SU-DHL-6 (cell line): ENCODE data around the gene IL37.

Experiments
- H2AFZ ChIP-seq: fragments of 200-600 bp; sonication (generic); 2 replicates; pipeline ENCODE4 v1.6.1; 2014; ENCODE audit warnings: low read depth, mild to moderate bottlenecking, moderate library complexity, mixed read lengths, antibody characterized with exemption, low read length; ENCODE audit not compliant: severe bottlenecking
- H3F3A ChIP-seq: fragments of 200-600 bp; shearing (Covaris generic); 2 replicates; pipeline ENCODE4 v1.6.0; 2016; ENCODE audit warnings: antibody characterized with exemption, mild to moderate bottlenecking; ENCODE audit not compliant: insufficient read depth
- H3K27ac ChIP-seq: fragments of 200-600 bp; sonication (generic); 2 replicates; pipeline ENCODE4 v1.5.1; 2016; ENCODE audit warnings: low read depth, mild to moderate bottlenecking, low read length, moderate library complexity, mixed read lengths
- H3K27me3 ChIP-seq: fragments of 200-600 bp; sonication (generic), shearing (Covaris generic); 2 replicates; pipeline ENCODE4 v1.6.0; 2014; ENCODE audit warnings: mild to moderate bottlenecking, low read length
- H3K36me3 ChIP-seq: fragments of 200-600 bp; sonication (generic); 2 replicates; pipeline ENCODE4 v1.6.1; 2014; ENCODE audit warnings: mild to moderate bottlenecking, low read length, mixed read lengths
- H3K4me2 ChIP-seq: fragments of 300-600, 200-600 bp; shearing (Covaris generic), sonication (generic); 2 replicates; pipeline ENCODE4 v1.6.0; 2014; ENCODE audit warnings: low read length, low read depth, mild to moderate bottlenecking; ENCODE audit not compliant: poor library complexity, severe bottlenecking
- H3K4me3 ChIP-seq: fragments of 200-600 bp; sonication (generic); 2 replicates; pipeline ENCODE4 v1.5.1; 2014; ENCODE audit warnings: antibody characterized with exemption, low read length, mild to moderate bottlenecking, mixed read lengths; ENCODE audit not compliant: insufficient read depth, poor library complexity, severe bottlenecking
- H3K79me2 ChIP-seq: fragments of 200-600 bp; sonication (generic); 2 replicates; pipeline ENCODE4 v1.6.1; 2014; ENCODE audit warnings: mild to moderate bottlenecking, low read length, moderate library complexity; ENCODE audit not compliant: insufficient read depth
- H3K9ac ChIP-seq: fragments of 200-600 bp; sonication (generic); 2 replicates; pipeline ENCODE4 v1.7.0; 2014; ENCODE audit warnings: mild to moderate bottlenecking, low read length
- H3K9me2 ChIP-seq: fragments of 200-600 bp; sonication (generic); replicated peaks from 2 replicates; pipeline ENCODE4 v1.6.1; 2014; ENCODE audit warnings: low read length; ENCODE audit not compliant: insufficient read depth
- H3K9me3 ChIP-seq: fragments of 200-600 bp; sonication (generic); 2 replicates; pipeline ENCODE4 v1.6.1; 2014; ENCODE audit warnings: low read length, mixed read lengths; ENCODE audit not compliant: insufficient read depth
- H4K20me1 ChIP-seq: fragments of 200-600 bp; sonication (generic); 2 replicates; pipeline ENCODE4 v1.6.1; 2014; ENCODE audit warnings: low read depth, mild to moderate bottlenecking, antibody characterized with exemption, low read length, moderate library complexity, mixed read lengths
- EZH2phosphoT487 ChIP-seq: fragments of 200-600 bp; sonication (generic), shearing (Covaris generic); conservative IDR thresholded peaks from 2 replicates; pipeline ENCODE4 v1.6.1; 2018; ENCODE audit warnings: mild to moderate bottlenecking, antibody characterized with exemption, low read length, moderate library complexity, mixed read lengths
- TF ChIP-seq, protein P1 (sequence below): fragments of 200-600 bp; sonication (generic); IDR thresholded peaks from one replicate; pipeline ENCODE4 v1.5.1; 2017; ENCODE audit warnings: antibody characterized with exemption, mild to moderate bottlenecking, low read length, moderate library complexity; ENCODE audit not compliant: insufficient read depth, poor library complexity, severe bottlenecking

Gene IL37

DNA sequence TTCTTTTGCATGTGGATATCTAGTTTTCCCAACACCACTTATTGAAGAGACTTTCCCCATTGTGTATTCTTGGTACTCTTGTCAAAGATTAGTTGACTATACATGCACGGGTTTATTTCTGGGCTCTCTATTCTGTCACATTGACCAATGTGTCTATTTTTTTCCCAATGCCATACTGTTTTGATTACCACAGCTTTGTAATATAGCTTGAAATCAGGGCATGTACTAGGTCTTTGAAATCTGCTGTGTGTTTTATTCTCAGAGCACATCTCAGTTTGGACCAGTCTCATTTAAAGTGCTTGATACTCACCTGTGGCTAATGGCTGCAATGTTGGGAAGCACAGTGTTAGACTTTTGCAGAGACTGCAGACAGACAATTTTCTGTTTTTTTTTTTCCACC is 34.0 kb downstream of the IL37 start:
- Histone ChIP-seq H3F3A (no peaks in the 10 kb centered on the region), H4K20me1 (no peaks in the 10 kb centered on the region), H3K27ac (no peak overlapping the region), H3K9me2 (no peaks in the 10 kb centered on the region), H3K4me2 (no peak overlapping the region), H3K27me3 (no peaks in the 10 kb centered on the region), H3K79me2 (no peaks in the 10 kb centered on the region), H3K9ac (no peak overlapping the region), H2AFZ (no peak overlapping the region), H3K36me3 (no peaks in the 10 kb centered on the region), H3K9me3 (peaks cover 14% of the 10 kb centered on the region; the same call in 1 of the 2 replicates), H3K4me3 (no peak overlapping the region)
- TF ChIP-seq EZH2phosphoT487, result no peak

DNA sequence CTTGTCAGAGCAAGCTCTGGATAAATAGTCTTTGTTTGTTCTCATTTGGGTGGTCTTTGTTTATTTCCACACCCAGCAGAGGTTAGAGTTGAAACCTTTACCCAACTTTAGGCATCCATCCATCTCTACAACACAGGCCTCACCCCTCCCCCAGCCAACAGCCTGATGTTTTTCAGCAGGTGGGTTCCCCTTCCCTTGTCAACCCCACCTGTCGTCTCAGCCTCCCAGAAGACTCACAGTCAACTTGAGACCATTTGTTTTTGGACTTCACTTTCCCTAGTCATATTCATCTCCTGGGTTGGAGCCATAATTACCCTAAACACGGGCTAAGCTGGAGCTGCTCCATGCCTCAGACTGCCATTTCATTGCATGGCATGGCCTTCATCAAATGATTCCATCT is 35.1 kb downstream of the IL37 start:
- H3K4me2 ChIP-seq, result no peak overlapping the region
- no peaks in the 10 kb centered on the region for H3F3A ChIP-seq
- H3K27me3 ChIP-seq, result no peaks in the 10 kb centered on the region
- H3K79me2 ChIP-seq, result no peaks in the 10 kb centered on the region
- no peaks in the 10 kb centered on the region for H3K36me3 ChIP-seq
- no peak overlapping the region for H3K27ac ChIP-seq
- H3K9ac ChIP-seq, result no peak overlapping the region
- no peak for TF ChIP-seq EZH2phosphoT487
- H3K9me3 ChIP-seq, result peaks cover 14% of the 10 kb centered on the region; the same call in 1 of the 2 replicates
- H3K4me3 ChIP-seq, result no peak overlapping the region
- no peak overlapping the region for H2AFZ ChIP-seq
- H4K20me1 ChIP-seq, result no peaks in the 10 kb centered on the region
- H3K9me2 ChIP-seq, result no peaks in the 10 kb centered on the region

DNA sequence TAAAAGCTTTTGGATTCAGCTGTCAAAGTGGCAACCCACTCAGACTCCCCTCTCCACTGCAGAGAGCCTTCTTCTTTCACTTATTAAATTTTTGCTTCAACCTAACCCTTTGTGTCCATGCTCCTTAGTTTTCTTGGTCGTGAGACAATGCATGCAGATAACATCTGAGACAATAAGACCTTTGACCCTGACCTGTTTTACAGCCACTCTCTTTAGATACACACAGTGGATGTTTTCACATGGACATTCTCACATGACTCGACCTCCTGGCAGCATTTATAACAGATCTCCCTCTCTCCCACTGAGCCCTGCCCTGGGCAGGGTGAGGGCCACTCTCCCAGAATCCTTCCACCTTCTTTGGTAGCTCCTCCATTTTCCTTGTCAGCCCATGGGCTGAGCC is 36.4 kb downstream of the IL37 start:
- Histone ChIP-seq H3K79me2 (no peaks in the 10 kb centered on the region), H3K4me2 (no peak overlapping the region), H3K36me3 (no peaks in the 10 kb centered on the region), H3K9ac (no peak overlapping the region), H4K20me1 (no peaks in the 10 kb centered on the region), H3K27me3 (no peaks in the 10 kb centered on the region), H3F3A (no peaks in the 10 kb centered on the region), H2AFZ (no peak overlapping the region), H3K9me2 (no peaks in the 10 kb centered on the region), H3K9me3 (peaks cover 19% of the 10 kb centered on the region; the same call in 1 of the 2 replicates), H3K27ac (no peak overlapping the region), H3K4me3 (no peak overlapping the region)
- no peak for TF ChIP-seq EZH2phosphoT487
- TF ChIP-seq, protein P1, sequence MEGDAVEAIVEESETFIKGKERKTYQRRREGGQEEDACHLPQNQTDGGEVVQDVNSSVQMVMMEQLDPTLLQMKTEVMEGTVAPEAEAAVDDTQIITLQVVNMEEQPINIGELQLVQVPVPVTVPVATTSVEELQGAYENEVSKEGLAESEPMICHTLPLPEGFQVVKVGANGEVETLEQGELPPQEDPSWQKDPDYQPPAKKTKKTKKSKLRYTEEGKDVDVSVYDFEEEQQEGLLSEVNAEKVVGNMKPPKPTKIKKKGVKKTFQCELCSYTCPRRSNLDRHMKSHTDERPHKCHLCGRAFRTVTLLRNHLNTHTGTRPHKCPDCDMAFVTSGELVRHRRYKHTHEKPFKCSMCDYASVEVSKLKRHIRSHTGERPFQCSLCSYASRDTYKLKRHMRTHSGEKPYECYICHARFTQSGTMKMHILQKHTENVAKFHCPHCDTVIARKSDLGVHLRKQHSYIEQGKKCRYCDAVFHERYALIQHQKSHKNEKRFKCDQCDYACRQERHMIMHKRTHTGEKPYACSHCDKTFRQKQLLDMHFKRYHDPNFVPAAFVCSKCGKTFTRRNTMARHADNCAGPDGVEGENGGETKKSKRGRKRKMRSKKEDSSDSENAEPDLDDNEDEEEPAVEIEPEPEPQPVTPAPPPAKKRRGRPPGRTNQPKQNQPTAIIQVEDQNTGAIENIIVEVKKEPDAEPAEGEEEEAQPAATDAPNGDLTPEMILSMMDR, result no peak

DNA sequence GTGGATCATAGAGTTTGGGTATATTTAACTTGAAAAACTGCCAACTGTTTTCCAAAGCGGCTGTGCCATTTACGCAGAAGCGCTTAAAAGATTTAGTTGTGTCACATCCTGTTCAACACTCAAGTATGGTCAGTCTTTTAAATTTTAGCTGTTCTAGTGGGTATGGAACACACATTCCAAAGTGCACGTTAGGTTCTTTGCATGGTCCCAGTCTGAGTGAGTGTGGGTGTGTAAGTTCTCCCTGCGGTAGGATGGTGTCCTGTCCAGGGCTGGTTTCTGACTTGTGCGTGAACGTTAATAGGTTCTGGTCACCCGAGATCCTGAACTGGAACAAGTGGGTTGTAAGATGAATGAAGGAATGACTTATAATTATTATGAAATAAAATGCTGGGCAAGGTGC is 38.5 kb downstream of the IL37 start:
- Histone ChIP-seq H3K4me3 (no peak overlapping the region), H4K20me1 (no peaks in the 10 kb centered on the region), H3K4me2 (no peak overlapping the region), H3K27me3 (no peaks in the 10 kb centered on the region), H3K9me3 (peaks cover 19% of the 10 kb centered on the region; the same call in 1 of the 2 replicates), H3K79me2 (no peaks in the 10 kb centered on the region), H3F3A (no peaks in the 10 kb centered on the region), H3K27ac (no peak overlapping the region), H3K9ac (no peak overlapping the region), H2AFZ (no peak overlapping the region), H3K36me3 (no peaks in the 10 kb centered on the region), H3K9me2 (no peaks in the 10 kb centered on the region)
- no peak for TF ChIP-seq EZH2phosphoT487
- TF ChIP-seq, protein P1, result no peak
